HL-60 (cell line): ENCODE measurements around the gene SLC27A1.

Experiments used
- POLR2AphosphoS5 ChIP-seq: IDR thresholded peaks from 2 replicates; pipeline ENCODE4 v1.6.1; 2012; ENCODE audit warnings: low read depth
- TF ChIP-seq, protein P1 (sequence below): IDR thresholded peaks from one replicate; pipeline ENCODE4 v1.5.1; 2011; ENCODE audit warnings: low read length, control low read depth, inconsistent platforms; ENCODE audit not compliant: insufficient read depth

DNA sequence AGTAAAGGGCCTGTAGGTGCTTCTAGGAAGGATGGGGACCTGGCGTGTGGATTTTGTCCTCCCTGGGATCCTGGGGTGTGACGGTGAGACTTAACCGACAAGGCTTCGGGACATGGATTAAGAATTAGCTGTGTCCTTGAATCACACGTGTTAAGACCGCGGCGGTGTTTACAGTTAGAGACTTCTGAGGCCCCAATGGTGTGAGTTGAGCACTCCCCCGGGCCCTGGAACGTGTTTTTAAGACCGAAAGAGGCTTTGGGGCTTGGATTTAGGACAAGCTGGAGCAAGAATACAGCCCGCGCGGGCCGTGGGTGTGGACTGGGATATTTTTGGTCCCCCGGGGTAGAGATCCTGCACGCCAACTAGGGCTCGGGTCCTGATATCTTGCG lies 1.2 kb upstream of the SLC27A1 start:
- TF ChIP-seq, protein P1, sequence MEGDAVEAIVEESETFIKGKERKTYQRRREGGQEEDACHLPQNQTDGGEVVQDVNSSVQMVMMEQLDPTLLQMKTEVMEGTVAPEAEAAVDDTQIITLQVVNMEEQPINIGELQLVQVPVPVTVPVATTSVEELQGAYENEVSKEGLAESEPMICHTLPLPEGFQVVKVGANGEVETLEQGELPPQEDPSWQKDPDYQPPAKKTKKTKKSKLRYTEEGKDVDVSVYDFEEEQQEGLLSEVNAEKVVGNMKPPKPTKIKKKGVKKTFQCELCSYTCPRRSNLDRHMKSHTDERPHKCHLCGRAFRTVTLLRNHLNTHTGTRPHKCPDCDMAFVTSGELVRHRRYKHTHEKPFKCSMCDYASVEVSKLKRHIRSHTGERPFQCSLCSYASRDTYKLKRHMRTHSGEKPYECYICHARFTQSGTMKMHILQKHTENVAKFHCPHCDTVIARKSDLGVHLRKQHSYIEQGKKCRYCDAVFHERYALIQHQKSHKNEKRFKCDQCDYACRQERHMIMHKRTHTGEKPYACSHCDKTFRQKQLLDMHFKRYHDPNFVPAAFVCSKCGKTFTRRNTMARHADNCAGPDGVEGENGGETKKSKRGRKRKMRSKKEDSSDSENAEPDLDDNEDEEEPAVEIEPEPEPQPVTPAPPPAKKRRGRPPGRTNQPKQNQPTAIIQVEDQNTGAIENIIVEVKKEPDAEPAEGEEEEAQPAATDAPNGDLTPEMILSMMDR = no peak
- TF ChIP-seq POLR2AphosphoS5 = no peak
